K562 (cell line): Measurements from ENCODE around the gene SPATA19. TPM values are rescaled to one million over a fixed set of nuclear protein-coding genes. Genes with fewer than 3 reads are reported as not detected.

Source experiments
- ATAC-seq: fragments of 200-7000 bp; cut with Tn5 transposase; 3 replicates; pipeline ENCODE4 v1.9.1; 2020; ENCODE audit warnings: moderate library complexity
- BruUV-seq: library from RNA; stranded (reverse); fragments of 400-500 nt; replicated peaks from 2 replicates; lab custom pipeline; 2021; lab: Mats Ljungman, UMichigan
- CTCF ChIA-PET: fragments of 300-600 bp; formaldehyde crosslinking; extraction: SDS; loops from one replicate; lab custom pipeline; 2021; ENCODE audit warnings: low intra/inter-chr PET ratio; lab: Yijun Ruan, JAX
- POLR2A ChIA-PET: fragments of 300-600, 350-650 bp; sonication (Branson Sonifier 250); formaldehyde crosslinking; extraction: SDS; loops from one replicate; lab custom pipeline; 2021; ENCODE audit warnings: antibody characterized with exemption, inconsistent platforms; lab: Yijun Ruan, JAX
- DNase-seq, 4 experiments: peaks; one replicate each; pipeline versions ENCODE4 v3.0.0 to v3.0.0-alpha.2; 2011 to 2018; ENCODE audit warnings: low spot score in 3 of 4, mixed read lengths in 3 of 4; ENCODE audit errors: extremely low read depth in 1 of 4
- FAIRE-seq: peaks from 2 replicates; lab custom pipeline; 2011; peaks lifted over from hg19 to GRCh38; lab: Jason Lieb, UNC
- H2AFZ ChIP-seq: 2 replicates; pipeline ENCODE4 v1.6.0; 2011; ENCODE audit warnings: low read depth, low read length, control low read depth, inconsistent platforms
- H3K27ac ChIP-seq: fragments of 200-600 bp; 3 replicates; pipeline ENCODE4 v1.8.0; 2011; ENCODE audit warnings: low read depth, mild to moderate bottlenecking, control low read depth, inconsistent platforms, low read length, moderate library complexity, mixed read lengths; ENCODE audit errors: extremely low read depth
- H3K27me3 ChIP-seq, 2 experiments: fragments of 300-600 bp in 1 of 2; 2 replicates in 1 of 2; 3 replicates in 1 of 2; pipeline versions ENCODE4 v1.6.0 to v1.8.0; 2011; ENCODE audit warnings: inconsistent platforms in 2 of 2, low read length in 2 of 2, mild to moderate bottlenecking in 1 of 2, mixed read lengths in 1 of 2, moderate library complexity in 1 of 2; ENCODE audit not compliant: control insufficient read depth in 2 of 2, insufficient read depth in 2 of 2
- H3K36me3 ChIP-seq: fragments of 300-600 bp; 3 replicates; pipeline ENCODE4 v1.8.0; 2011; ENCODE audit warnings: mild to moderate bottlenecking, low read length, inconsistent platforms; ENCODE audit not compliant: control insufficient read depth, insufficient read depth
- H3K4me1 ChIP-seq, 2 experiments: fragments of 200-600 bp in 1 of 2; replicated peaks in 1 of 2; 2 replicates in 1 of 2; 3 replicates in 1 of 2; pipeline versions ENCODE4 v1.5.1 to v1.8.0; 2011; ENCODE audit warnings: inconsistent platforms in 2 of 2, low read length in 2 of 2, mild to moderate bottlenecking in 1 of 2, mixed read lengths in 1 of 2, moderate library complexity in 1 of 2; ENCODE audit not compliant: control insufficient read depth in 2 of 2, insufficient read depth in 2 of 2
- H3K4me2 ChIP-seq: 2 replicates; pipeline ENCODE4 v1.6.1; 2011; ENCODE audit warnings: low read length, control low read depth, inconsistent platforms, mixed read lengths; ENCODE audit not compliant: insufficient read depth
- H3K4me3 ChIP-seq: fragments of 200-600 bp; sonication (generic), shearing (Covaris generic); 2 replicates; pipeline ENCODE4 v1.5.1; 2016; ENCODE audit warnings: control low read depth, inconsistent platforms
- H3K79me2 ChIP-seq: fragments of 200-600 bp; 3 replicates; pipeline ENCODE4 v1.8.0; 2011; ENCODE audit warnings: low read length, inconsistent platforms; ENCODE audit not compliant: control insufficient read depth, insufficient read depth
- H3K9ac ChIP-seq, 2 experiments: 2 replicates each; pipeline versions ENCODE4 v1.6.0 to v1.6.1; 2011; ENCODE audit warnings: low read depth in 2 of 2, low read length in 2 of 2, control low read depth in 1 of 2, inconsistent platforms in 1 of 2, mild to moderate bottlenecking in 1 of 2, mixed read lengths in 1 of 2; ENCODE audit not compliant: insufficient read depth in 1 of 2
- H3K9me1 ChIP-seq: one replicate; pipeline ENCODE4 v1.6.0; 2011; ENCODE audit warnings: inconsistent platforms, mild to moderate bottlenecking, low read length, moderate library complexity; ENCODE audit not compliant: control insufficient read depth, insufficient read depth
- H3K9me3 ChIP-seq: replicated peaks from 2 replicates; pipeline ENCODE4 v1.5.1; 2011; ENCODE audit warnings: low read depth, low read length, inconsistent platforms; ENCODE audit not compliant: control insufficient read depth, insufficient read depth
- H4K20me1 ChIP-seq: replicated peaks from 2 replicates; pipeline ENCODE4 v1.6.1; 2011; ENCODE audit warnings: low read length, inconsistent platforms, mixed read lengths; ENCODE audit not compliant: control insufficient read depth, insufficient read depth
- BCL6 ChIP-seq: fragments of 250-450 bp; sonication (Bioruptor Pico); IDR thresholded peaks from 2 replicates; pipeline ENCODE4 v1.4.0; 2020
- GATAD2B ChIP-seq: fragments of 450-650 bp; IDR thresholded peaks from 2 replicates; pipeline ENCODE4 v1.6.1; 2017; ENCODE audit warnings: mild to moderate bottlenecking, borderline replicate concordance
- ID3 ChIP-seq, 2 experiments: fragments of 250-450 bp in 1 of 2; fragments of 450-650 bp in 1 of 2; sonication (Bioruptor Pico) in 1 of 2; IDR thresholded peaks; 2 replicates each; pipeline versions ENCODE4 v1.6.1 to v1.8.0; 2016 to 2021; ENCODE audit warnings: mild to moderate bottlenecking in 2 of 2, moderate library complexity in 2 of 2, missing compliant biosample characterization in 1 of 2, missing genetic modification characterization in 1 of 2
- SMARCA5 ChIP-seq: fragments of 450-650 bp; IDR thresholded peaks from 2 replicates; pipeline ENCODE4 v1.6.1; 2016
- SREBF2 ChIP-seq: sonication (generic); formaldehyde crosslinking; IDR thresholded peaks from 2 replicates; pipeline ENCODE4 v1.4.0; 2020; ENCODE audit warnings: mild to moderate bottlenecking, missing genetic modification reagents
- SRSF1 ChIP-seq: fragments of 200-400 bp; formaldehyde crosslinking; IDR thresholded peaks from 2 replicates; pipeline ENCODE4 v1.6.1; 2017; ENCODE audit warnings: mild to moderate bottlenecking, low read depth, low read length, moderate library complexity
- VEZF1 ChIP-seq: fragments of 200-800 bp; sonication (Bioruptor generic); IDR thresholded peaks from 2 replicates; pipeline ENCODE4 v1.6.1; 2017; ENCODE audit warnings: missing genetic modification characterization, missing compliant biosample characterization
- XRCC4 ChIP-seq: IDR thresholded peaks from one replicate; pipeline ENCODE4 v1.6.1; 2011; ENCODE audit not compliant: insufficient read depth, insufficient read length; ENCODE audit errors: extremely low read depth
- YY1 ChIP-seq, 3 experiments: IDR thresholded peaks; 2 replicates each; pipeline ENCODE4 v1.6.1; 2011; ENCODE audit warnings: low read length in 2 of 3, mild to moderate bottlenecking in 2 of 3, moderate library complexity in 2 of 3, borderline replicate concordance in 1 of 3, control low read depth in 1 of 3, low read depth in 1 of 3; ENCODE audit not compliant: insufficient read depth in 3 of 3, insufficient replicate concordance in 2 of 3, control insufficient read depth in 1 of 3, insufficient read length in 1 of 3; ENCODE audit errors: extremely low read depth in 1 of 3
- ZNF165 ChIP-seq: fragments of 250-450 bp; sonication (Bioruptor Pico); IDR thresholded peaks from 2 replicates; pipeline ENCODE4 v1.4.0; 2020; ENCODE audit warnings: borderline replicate concordance
- ZNF354B ChIP-seq: fragments of 250-450 bp; sonication (Bioruptor Pico); IDR thresholded peaks from 2 replicates; pipeline ENCODE4 v1.4.0; 2020
- ZNF384 ChIP-seq: IDR thresholded peaks from 2 replicates; pipeline ENCODE4 v1.6.1; 2012; ENCODE audit warnings: low read depth, low read length, improper control_type of control experiment
- ZNF740 ChIP-seq, 3 experiments: fragments of 200-800 bp in 1 of 3; sonication (Bioruptor generic) in 1 of 3; sonication (generic) in 1 of 3; formaldehyde crosslinking in 1 of 3; IDR thresholded peaks; 2 replicates each; pipeline versions ENCODE4 v1.6.1 to v1.8.0; 2016 to 2022; ENCODE audit warnings: mild to moderate bottlenecking in 2 of 3, missing compliant biosample characterization in 2 of 3, missing genetic modification characterization in 2 of 3, missing genetic modification reagents in 1 of 3
- WGBS: fragments of 100-300 bp; shearing (Covaris generic); methylation state at CpG from one replicate; pipeline ENCODE4 v1.1.6; 2016; ENCODE audit warnings: low coverage, mixed read lengths; ENCODE audit not compliant: insufficient coverage; ENCODE audit errors: missing lambda C conversion rate; 5-methylcytosine and 5-hydroxymethylcytosine counted together
- in situ Hi-C: fragments of 300-500 bp; cut with MboI; formaldehyde crosslinking; loops from 4 replicates; pipeline ENCODE4 v1.15.0; 2018; ENCODE audit warnings: inconsistent platforms, mixed read lengths
- intact Hi-C: fragments of 100-400 bp; cut with micrococcal nuclease; formaldehyde crosslinking; loops from 2 replicates; pipeline ENCODE4 v1.14.2; 2022
- polyA plus RNA-seq, 8 experiments: library from polyadenylated mRNA; depleted of rRNA in 4 of 8; stranded (reverse) in 5 of 8; unstranded in 3 of 8; fragments of >200 nt; fragmentation: Nextera tagmentation in 2 of 8; fragmentation: Illumina TruSeq in 1 of 8; extraction: Ambion mirVana in 2 of 8; extraction: Trizol in 1 of 8; gene quantifications; 2 replicates each; pipeline versions ENCODE4 v1.2.1 to v1.2.3, GENCODE V29; 2011 to 2014; ENCODE audit warnings: inconsistent platforms in 1 of 8, missing spikeins in 1 of 8
- total RNA-seq, 7 experiments: library from RNA; depleted of rRNA in 6 of 7; stranded (reverse); fragments of >200 nt in 6 of 7; fragmentation: Illumina TruSeq in 2 of 7; extraction: Trizol in 2 of 7; gene quantifications; 2 replicates each; pipeline versions ENCODE4 v1.2.1 to v1.2.3, GENCODE V29; 2011 to 2021; ENCODE audit warnings: low replicate concordance in 1 of 7

The SPATA19 gene
- total and polyA plus RNA-seq, 9 of the 15 experiments (the other 6 are each of a cell fraction or from before 2014, with no cell fraction given): not detected

- TF ChIP-seq VEZF1 (CRISPR knock-in tag): no peak
- no peak for TF ChIP-seq ZNF384
- no peak for TF ChIP-seq SRSF1
- TF ChIP-seq GATAD2B: no peak
- no peak for TF ChIP-seq SREBF2 (CRISPR knock-in tag)
- no peak for TF ChIP-seq ZNF354B (CRISPR knock-in tag)
These were observed 13.0 kb downstream of the SPATA19 start (continued) for GRCh38 chr11:133832096-133832990.

- under 1% methylated on average over 8 of the region's 8 CpGs for WGBS
- ChIA-PET CTCF (no interaction called here), POLR2A (no interaction called here)
- intact Hi-C loops: no loop called here
- H3K9ac ChIP-seq: no peak overlapping the region
- H3K9me1 ChIP-seq: no peaks in the 10 kb centered on the region
- no peak overlapping the region for H3K4me3 ChIP-seq
- no peak overlapping the region for H3K27ac ChIP-seq
- H3K79me2 ChIP-seq: no peaks in the 10 kb centered on the region
- H4K20me1 ChIP-seq: no peaks in the 10 kb centered on the region
- DNase-seq (no peak), ATAC-seq (no peak), FAIRE-seq (no peak)
- H3K9me3 ChIP-seq: no peaks in the 10 kb centered on the region
- no peaks in the 10 kb centered on the region for H3K4me1 ChIP-seq
- in situ Hi-C loops: loop anchor here (25.0 kb wide), 1 partner anchor 694 kb away; no protein-coding TSS in a partner anchor
- H2AFZ ChIP-seq: no peak overlapping the region
- no peaks in the 10 kb centered on the region for H3K36me3 ChIP-seq
- no peak overlapping the region for H3K4me2 ChIP-seq
- BruUV-seq: no TSS peak
- H3K27me3 ChIP-seq: no peaks in the 10 kb centered on the region
- TF ChIP-seq ZNF165 (CRISPR knock-in tag) (no peak), SMARCA5 (no peak), YY1 (IDR thresholded peaks at IDR 0.05; ENCODE audit: borderline replicate concordance in 1 of 3, control insufficient read depth in 1 of 3, extremely low read depth in 1 of 3, insufficient read depth in 3 of 3, insufficient read length in 1 of 3, insufficient replicate concordance in 2 of 3, low read depth in 1 of 3, low read length in 2 of 3) (no peak), ZNF740 (CRISPR knock-in tag; IDR thresholded peaks at IDR 0.05) (no peak), ZNF740 (tag; IDR thresholded peaks at IDR 0.05) (no peak), XRCC4 (no peak), BCL6 (no peak), ID3 (CRISPR knock-in tag; IDR thresholded peaks at IDR 0.05) (no peak), ID3 (tag; IDR thresholded peaks at IDR 0.05) (no peak)
These were observed 14.1 kb downstream of the SPATA19 start for GRCh38 chr11:133830931-133831907.
